Measurements from ENCODE around the gene NRP1.

NRP1 gene

GRCh38 chr10:33165911-33166310, 168.6 kb downstream of the NRP1 start:
- no peak for DNase-seq

DNA sequence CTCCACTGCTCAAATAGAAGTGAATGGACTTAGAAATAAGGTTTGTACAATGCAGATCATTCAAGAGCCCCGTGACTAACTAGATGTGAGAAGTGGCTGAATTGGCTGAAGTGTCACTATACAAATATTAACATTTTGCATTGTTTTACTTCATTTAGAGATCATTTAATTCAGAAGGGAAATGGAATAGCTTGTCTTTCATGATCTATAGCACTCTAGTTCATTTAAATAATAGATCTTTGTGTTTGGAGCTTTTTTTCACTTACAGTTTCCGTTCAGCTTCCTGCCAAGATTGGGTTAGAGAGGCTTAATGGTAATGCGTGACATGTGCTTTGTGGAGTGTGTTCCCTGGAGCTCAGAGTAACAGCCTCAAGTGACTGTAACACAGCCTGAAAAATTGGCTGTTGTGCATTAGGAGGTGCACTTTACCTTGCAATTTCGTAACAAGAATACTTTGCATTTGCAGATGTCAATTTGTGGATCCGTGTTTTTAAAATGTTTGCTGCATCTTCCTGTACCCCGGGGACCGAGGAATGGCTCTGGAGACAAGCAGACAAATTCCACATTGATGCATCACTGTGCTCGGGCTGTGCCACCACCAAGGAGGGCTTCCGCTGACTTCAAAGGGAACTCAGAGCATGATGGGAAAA, 170.3 kb downstream of the NRP1 start:
- DNase-seq, result no peak

GRCh38 chr10:33162248-33162575, 172.3 kb downstream of the NRP1 start:
- DNase-seq, result no peak

- no peak for DNase-seq
Observed at GRCh38 chr10:33161550-33162247, 172.8 kb downstream of the NRP1 start.

DNA sequence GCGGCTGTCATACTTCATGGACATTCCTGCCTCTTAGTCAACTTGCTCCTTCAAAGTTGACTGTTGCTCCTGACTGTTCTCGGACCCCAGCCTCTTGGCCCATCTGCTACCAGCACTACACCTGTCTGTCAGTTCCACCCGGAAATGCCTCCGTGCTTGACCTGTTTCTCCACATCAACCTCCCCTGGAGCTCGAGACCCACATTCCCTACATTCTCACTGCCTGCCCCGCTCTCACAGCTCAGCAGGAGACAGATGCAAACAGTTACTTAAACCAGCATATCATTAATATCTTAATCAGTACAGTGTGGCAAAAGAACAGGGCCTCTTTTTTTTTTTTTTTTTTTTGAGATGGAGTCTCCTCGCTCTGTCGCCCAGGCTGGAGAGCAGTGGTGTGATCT, 174.3 kb downstream of the NRP1 start:
- DNase-seq, result no peak

- DNase-seq, result no peak
Observed at GRCh38 chr10:33157103-33157502, 177.4 kb downstream of the NRP1 start.

GRCh38 chr10:33155720-33156638, 178.5 kb downstream of the NRP1 start:
- DNase-seq, result no peak

- no peak for DNase-seq
Observed at GRCh38 chr10:33154590-33154989, 179.9 kb downstream of the NRP1 start.

- no peak for DNase-seq
Observed at GRCh38 chr10:33153968-33154327, 180.5 kb downstream of the NRP1 start.

DNA sequence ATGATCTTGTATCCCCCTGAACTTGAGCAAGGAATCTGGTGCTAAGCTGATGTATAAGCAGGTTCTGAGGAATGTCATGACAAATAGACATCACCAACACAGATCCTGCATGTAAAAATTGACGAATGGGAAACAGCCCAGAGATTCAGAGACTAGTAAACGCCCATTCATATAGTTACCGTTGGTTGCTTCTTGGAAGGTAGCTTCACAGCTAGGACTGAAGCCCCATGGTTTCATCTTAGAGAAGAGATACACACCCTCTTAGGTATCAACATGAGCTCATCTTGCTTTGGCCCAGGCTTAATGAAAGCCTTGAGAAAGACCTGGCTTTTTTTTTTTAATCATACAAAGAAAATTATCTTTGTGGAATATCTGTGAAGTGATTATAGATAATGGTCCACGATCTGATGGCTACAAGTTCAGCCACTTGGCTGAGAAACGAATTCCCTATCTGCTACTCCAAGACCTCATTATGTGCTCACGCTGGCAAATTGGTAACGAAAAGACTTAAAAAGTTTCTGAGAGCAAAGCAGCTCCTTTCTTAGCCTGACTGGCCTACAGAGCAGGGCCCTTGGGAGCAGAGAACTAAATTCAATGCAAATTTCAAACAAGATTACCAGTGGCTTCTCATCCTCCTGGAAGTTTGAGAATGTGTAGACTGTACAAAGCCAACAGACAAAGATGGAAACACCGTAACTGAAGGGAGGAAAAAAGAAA, 181.1 kb downstream of the NRP1 start:
- DNase-seq, result no peak

GRCh38 chr10:33152750-33153149, 181.7 kb downstream of the NRP1 start:
- DNase-seq, result no peak

DNA sequence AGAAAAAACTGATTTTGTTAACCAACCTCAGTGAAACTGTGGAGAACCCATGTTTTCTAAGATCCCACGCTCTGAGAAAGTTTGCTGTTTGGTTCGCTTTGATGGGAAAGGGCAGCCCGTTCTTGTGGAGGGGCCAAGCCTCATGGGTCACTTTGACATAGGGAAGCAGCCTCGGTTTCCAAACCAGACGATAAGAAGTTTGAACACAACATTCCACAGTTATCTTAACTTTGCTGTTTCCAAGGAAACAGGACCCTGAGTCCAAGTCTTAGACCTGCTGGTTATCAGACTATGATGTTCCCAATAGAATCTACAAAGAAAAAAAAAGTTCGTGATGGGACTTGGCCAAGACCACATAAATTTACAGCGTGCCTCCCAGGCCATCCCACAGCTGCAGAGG, 182.3 kb downstream of the NRP1 start:
- DNase-seq, result no peak

GRCh38 chr10:33151344-33151864, 183.1 kb downstream of the NRP1 start:
- no peak for DNase-seq

DNA sequence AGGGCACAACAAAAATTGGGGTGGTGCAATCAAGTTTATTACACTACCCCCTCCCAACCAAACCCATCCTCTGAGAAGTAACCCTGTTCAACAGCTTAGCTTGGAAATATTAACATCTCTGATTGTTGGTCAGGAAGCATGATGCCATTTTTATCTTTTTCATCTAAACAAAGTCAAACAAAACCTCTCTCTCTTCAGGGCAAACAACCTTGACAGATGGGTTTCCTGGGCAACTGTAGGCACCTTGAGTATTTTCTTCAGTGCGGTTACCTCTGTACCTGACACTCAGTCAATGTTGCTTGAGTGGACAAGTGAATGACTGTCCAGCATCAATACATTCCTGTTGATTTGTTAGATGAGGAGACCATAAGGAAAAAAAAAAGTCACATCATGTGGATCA, 183.6 kb downstream of the NRP1 start:
- no peak for DNase-seq

DNA sequence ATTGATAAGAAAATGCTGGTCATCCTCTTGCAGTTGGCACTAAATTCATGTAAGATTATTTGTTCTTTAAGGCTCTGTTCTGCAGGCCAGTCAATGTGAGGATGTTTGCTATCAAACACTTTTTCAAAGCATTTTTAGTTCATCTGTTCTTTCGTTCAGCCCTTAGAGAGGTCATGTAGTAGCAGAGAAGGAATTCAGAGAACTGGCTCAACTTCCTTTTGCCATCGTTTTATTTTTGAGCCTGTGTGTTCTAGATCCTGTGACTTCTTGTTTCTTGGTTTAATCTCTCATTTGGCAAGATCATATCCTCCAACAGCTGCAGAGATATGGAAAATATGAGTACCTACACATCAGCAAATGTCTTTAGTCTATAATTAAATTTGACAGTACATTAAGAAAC, 184.3 kb downstream of the NRP1 start:
- no peak for DNase-seq

GRCh38 chr10:33147013-33147310, 187.5 kb downstream of the NRP1 start:
- DNase-seq, result no peak

GRCh38 chr10:33146189-33147012, 188.1 kb downstream of the NRP1 start:
- no peak for DNase-seq

- DNase-seq, result no peak
Observed at GRCh38 chr10:33145451-33146188, 188.8 kb downstream of the NRP1 start.

- no peak for DNase-seq
Observed at GRCh38 chr10:33143160-33143728, 191.2 kb downstream of the NRP1 start.

DNA sequence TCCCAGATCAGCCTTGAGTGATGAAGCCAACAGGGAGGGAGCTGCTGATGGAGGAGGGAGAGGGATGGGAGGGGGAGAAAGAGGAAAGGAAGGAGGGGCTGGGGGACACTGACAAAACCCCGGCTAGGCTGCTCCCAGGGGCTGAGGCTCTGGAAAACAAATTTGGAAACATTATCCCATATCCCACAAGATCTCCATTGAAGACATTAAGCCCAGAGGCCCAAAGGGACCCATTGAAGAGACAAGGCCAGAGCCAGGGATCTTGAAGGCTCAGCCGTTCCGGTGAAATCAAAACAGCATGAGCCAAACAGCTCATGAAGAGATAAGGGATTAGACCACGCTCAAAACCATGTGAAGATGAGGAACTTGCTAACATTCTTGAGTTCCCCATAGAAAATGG, 192.2 kb downstream of the NRP1 start:
- peak; percentile 54 for DNase-seq

GRCh38 chr10:33141251-33141650, 193.2 kb downstream of the NRP1 start:
- no peak for DNase-seq
